NB4 (cell line): Measurements from ENCODE around the gene TEKT5.

ENCODE experiments used
- CTCF ChIP-seq: IDR thresholded peaks from one replicate; pipeline ENCODE4 v1.5.1; 2012; ENCODE audit warnings: low read depth, low read length
- MAX ChIP-seq: IDR thresholded peaks from 2 replicates; pipeline ENCODE4 v1.6.1; 2011; ENCODE audit warnings: low read depth, low read length
- MYC ChIP-seq: IDR thresholded peaks from 2 replicates; pipeline ENCODE4 v1.6.1; 2011; ENCODE audit warnings: low read depth, low read length
- POLR2A ChIP-seq: IDR thresholded peaks from 2 replicates; pipeline ENCODE4 v1.6.1; 2011; ENCODE audit warnings: mild to moderate bottlenecking; ENCODE audit not compliant: insufficient read length; ENCODE audit errors: extremely low read depth

GRCh38 chr16:10678655-10679054, 16.1 kb downstream of the TEKT5 start:
- TF ChIP-seq POLR2A (no peak), CTCF (no peak), MYC (no peak), MAX (no peak)
